Left hindlimb (tissue), 1 donor: Measurements from ENCODE around the gene CPZ.
A peak's percentile ranks its signal among the peaks of the same experiment; 100 is the strongest.

Experiments
- DNase-seq: peaks from one replicate; pipeline ENCODE4 v3.0.0-alpha.2; 2018

Gene CPZ

GRCh38 chr4:8581094-8581861, 11.3 kb upstream of the CPZ start:
- no peak for DNase-seq

- no peak for DNase-seq
Measured at GRCh38 chr4:8582016-8582415, 10.5 kb upstream of the CPZ start.

DNA sequence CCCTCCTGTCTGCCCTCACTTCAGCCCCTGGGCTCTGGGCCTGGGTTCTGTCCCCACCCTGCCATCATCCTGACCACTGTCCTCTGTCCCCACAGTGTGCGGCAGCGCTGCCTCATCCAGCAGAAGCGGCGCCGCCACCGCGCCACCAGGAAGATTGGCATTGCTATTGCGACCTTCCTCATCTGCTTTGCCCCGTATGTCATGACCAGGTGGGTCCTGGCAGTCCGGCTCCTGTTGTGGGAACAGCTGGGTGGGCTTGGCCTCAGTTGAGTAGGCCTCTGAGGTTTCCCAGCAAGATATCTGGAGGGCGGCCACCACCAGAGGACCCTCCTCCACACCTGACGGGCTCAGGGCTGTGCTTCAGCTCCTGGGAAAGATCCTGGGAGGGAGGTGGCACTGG, 10.1 kb upstream of the CPZ start:
- no peak for DNase-seq

DNA sequence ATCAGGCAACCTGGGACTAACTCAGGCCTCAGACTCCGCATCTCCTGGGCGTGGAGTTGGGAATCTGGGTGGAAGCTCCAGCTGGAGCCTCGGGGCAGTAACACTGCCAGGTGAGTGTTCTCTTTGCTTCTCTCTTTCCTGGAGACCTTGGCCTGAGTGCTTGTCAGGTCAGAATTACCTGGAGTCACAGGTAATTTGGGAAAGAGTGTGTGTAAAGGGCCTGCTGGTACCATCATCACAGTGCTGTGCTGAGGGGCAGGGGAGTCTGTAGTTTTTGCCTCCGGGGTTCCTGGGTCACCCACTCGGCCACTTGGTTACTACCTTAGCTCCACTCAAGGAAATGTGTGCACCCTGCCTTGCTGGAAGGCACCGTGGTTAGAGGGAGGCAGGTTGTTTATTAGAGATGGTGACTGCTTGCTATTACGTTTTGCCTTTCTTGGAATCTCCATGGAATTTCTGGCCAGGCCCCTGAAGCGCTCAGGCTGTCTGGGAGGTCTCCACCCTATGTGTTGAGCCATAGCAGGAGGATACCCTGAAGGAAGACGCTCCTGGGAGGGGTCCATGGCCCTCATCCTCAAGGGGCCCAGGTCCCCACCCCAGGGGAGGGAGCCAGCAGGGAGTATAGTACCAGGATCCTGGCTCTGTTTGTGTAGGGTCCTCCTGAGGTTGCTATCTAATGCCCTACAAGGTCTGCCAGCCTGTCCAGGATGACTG, 9.5 kb upstream of the CPZ start:
- no peak for DNase-seq

GRCh38 chr4:8583655-8584025, 8.9 kb upstream of the CPZ start:
- DNase-seq, result no peak

- DNase-seq, result no peak
Measured at GRCh38 chr4:8585186-8585585, 7.4 kb upstream of the CPZ start.

DNA sequence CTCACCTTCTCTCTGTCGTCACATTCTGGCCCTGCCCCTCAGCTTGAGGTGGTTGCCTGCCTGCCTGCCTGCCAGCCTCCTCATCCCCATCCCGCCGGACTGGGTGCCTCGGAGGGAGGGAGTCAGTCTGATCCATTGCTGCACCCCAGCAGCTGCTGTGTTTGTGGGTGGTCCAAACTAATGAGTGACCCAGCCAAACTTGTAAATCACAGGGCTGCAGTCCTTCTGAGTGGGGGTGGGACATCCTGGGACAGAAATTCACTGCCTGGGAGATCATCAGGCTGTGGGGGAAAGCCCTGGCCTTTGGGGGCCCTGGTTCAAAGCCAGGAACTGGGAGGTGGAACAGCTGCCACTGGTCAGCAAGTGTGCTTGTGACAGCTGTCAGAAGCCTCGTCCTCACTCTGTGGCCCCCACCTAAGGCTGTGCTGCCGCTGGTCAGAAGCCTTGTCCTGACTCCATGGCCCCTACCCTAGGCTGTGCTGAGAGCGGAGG, 6.8 kb upstream of the CPZ start:
- DNase-seq, result no peak

DNA sequence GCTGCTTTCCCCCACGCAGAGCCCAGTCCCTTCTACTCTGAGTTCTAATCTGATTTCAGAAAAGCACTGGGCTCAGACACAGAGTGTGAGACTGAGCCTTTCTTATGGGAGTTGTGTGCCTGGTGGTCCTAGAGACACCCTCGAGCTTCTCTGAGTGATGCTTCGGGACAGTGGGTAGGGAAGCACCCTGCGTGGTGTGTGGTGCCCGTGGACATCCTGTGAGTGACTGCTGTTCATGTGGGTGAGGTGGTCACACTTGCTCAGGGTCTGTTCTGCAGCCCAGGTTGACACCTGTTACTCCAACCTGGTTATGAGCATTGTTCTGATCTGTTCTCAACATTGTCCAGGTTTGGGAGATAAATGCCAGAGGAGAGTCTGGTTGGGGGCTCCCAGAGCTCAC, 6.3 kb upstream of the CPZ start:
- DNase-seq, result no peak

- no peak for DNase-seq
Measured at GRCh38 chr4:8586671-8587468, 5.7 kb upstream of the CPZ start.

DNA sequence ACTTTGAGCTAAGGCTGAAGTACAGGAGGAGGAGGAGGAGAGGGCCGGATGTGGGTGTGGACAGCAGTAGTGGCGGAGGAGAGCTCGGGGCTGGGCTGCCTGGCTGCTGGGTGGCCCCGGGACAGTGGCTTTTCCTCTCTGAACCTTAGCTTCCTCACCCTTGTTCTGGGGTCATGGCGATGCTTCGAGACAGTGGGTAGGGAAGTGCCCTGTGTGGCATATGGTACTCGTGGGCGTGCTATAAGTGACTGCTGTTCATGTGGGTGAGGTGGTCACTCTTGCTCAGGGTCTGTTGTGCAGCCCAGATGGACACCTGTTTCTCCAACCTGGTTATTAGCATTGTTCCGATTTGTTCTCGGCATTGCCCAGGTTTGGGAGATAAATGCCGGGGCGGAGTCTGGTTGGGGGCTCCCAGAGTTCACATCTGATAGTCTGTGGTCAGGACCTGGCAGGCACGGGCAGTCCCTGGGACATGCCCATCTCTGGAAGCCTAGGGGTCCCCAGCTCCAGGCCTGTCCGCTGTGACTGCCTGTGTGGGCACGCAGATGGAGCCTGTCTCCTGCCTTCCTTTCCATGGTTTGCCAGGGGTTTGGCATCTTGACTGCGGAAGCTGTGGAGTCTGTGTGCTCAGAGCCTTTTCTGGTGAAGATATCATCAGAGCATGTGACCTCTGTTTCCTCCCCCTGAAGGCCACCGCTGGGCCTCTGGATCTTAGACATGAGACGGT, 4.9 kb upstream of the CPZ start:
- no peak for DNase-seq

GRCh38 chr4:8588196-8588470, 4.4 kb upstream of the CPZ start:
- no peak for DNase-seq

DNA sequence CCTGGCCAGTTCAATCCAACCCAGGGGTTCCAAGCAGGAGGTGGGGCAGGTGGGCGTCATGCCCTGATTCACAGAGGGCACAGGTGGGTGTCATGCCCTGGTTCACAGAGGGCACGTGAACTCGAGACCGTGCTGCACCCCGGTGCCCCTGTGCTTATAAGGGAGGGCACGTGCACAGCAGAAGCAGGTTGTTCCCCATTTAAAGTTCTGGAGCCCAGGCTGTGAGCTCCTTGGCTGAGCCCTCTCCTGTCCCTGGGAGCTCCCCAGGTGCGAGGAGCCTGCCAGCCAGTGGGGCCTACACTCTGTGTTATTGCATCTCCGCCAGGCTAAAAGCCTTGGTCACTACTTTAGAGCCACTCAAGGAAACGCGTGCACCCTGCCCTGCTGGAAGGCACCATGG, 3.2 kb upstream of the CPZ start:
- DNase-seq, result peak; percentile 13

DNA sequence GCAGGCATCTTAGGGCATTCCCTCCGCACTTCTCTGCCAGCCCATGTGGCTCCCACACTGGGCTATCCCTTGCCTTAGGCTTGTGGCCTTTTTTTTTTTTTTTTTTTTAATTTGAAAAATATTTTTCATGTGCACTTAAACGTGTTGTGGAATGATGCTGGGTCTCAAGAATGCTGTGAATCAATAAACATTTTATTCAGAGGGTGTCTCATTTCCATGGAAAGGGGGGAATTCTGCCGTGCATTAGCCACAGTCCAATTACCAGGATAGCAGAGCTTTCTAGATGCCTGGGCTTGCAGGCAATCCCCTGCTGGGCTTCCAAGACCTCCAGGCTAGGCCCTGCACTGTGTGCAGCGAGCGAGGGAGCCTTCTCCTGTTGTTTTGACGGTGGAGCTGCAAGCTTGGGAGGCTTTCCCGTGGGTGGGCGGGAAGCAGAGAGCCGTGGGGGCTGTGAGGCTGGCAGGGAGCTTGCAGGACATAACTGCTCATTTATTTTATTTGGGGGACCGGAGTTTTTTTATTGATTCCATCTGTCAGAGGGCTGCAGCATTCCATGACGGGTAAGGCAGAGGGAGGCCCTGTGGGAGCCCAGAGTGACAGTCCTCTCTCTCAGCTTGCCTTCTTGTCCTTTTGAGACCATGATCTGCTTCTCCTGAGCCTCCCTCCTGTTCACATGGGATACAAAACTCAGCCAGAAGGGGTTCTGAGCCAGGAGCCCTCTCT, 2.6 kb upstream of the CPZ start:
- peak; percentile 10 for DNase-seq

GRCh38 chr4:8590546-8590880, 2.1 kb upstream of the CPZ start:
- DNase-seq, result peak; percentile 5

- peak; percentile 18 for DNase-seq
Measured at GRCh38 chr4:8591114-8591513, 1.5 kb upstream of the CPZ start.

DNA sequence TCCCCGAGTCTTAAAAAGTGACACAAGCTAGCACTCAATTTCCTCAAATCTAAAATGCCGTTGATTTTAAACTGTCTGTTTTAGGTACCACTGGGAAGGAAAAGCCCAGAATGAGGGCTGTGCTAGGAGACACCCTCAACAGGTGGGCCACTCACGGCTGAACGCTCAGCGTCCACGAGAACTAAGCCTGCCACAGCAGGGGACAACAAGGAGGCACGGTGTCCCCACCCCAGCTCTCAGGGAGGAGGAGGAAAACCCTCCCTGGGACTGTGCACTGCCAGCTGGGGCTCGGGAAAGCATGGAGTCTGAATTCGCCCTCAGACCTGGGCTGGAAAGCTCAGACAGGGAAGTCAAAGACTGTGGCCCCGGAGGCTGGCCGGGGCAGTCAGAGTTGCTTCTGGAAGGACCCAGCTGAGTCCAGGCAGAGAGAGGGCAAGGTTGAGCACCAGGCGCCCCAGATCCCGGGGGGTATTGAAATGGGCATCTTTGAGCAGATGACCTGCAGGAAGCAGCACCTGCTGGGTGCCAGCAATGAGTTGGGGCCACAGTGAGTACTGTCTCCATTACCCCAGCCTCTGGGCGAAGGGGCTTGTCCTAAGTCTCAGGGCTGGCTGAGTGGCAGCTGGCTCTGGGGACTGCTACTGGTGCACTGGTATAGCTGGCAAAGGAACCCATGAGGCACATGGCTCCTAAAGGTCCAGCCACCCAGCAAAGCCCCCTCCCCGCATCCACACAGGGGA, 769 bp upstream of the CPZ start:
- peak; percentile 22 for DNase-seq

DNA sequence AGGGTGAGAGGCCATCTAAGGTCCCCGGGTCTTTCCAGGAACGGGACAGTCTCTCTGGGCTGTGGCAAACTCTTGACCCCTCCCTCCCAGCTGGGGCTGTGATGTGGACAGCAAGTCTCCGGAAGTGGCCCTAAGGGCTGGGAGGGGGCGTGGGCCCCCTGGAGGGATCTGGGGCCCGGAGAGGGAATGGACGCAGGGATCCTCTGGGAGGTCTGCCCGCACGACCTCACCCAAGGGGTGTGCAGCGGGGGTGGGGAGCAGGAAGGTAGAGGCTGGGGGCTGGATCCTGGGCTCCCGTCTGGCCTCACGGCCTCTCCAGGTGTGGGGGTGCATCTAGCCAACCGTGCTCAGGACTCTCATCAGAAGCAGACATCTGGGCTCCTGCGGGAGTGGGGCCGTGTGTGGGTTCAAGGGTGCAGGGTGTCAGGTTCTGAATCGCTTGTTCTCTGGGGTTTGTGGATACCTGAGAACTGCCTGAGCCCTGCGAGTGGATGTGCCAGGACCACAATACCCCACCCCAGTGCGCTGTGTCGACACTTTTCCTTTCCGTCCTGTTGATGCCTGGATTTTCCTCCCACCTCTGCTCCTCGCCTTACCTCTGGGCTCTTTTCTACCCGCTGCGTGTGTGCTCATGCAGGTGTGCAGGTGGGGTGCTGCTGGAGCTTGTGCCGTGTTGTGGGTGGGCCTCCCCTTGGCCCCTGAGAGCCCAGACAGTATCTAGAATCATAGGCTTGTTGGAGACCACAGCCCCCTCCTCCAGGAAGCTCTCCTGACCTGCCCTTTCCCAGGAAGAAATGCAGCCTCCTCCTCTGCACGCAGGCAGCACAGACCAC, 915 bp downstream of the CPZ start:
- peak; percentile 34 for DNase-seq

DNA sequence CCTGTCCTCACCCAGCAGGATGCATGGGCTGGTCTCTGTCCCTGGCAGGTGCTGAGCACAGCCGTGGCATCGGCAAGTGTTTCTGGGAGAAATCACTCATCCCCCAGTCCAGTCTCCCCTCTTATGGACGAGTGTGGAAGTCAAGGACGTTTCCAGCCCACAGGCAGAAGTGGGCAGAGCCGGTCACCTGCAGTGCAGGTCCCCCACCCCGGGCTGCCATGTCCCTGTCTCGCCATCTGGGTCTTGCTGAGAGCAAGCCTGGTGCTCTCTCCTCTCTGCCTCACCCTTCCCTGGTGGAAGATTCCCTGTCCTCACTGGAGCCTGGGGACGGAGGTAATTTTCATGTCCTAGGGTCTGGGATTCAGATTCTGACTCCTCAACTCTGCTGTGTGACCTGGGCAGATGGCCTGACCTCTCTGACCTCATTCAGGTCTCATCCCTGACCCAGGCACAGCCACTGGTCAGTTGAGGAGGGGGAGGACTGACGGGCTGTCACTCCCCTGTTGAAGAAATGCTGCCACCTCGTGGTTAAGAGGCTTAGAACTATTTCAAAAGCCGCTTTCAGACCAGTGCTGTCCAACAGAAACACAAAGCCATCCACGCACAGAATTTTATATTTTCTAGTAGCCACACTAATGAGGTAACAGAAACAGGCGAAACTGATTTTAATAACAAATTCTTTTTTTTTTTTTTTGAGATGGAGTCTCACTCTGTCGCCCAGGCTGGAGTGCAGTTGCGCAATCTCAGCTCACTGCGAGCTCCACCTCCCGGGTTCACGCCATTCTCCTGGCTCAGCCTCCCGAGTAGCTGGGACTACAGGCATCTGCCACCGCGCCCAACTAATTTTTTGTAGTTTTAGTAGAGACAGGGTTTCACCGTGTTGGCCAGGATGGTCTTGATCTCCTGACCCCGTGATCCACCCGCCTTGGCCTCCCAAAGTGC, 1.8 kb downstream of the CPZ start:
- DNase-seq, result no peak

GRCh38 chr4:8595237-8596087, 2.9 kb downstream of the CPZ start:
- DNase-seq, result no peak
